ENCODE data around the gene CD47. TPM values are rescaled to one million over a fixed set of nuclear protein-coding genes. Genes with fewer than 3 reads are reported as not detected.

The CD47 gene
- total and polyA plus RNA-seq, 12 donors = 24.2 to 108 (median 70.0) TPM

DNA sequence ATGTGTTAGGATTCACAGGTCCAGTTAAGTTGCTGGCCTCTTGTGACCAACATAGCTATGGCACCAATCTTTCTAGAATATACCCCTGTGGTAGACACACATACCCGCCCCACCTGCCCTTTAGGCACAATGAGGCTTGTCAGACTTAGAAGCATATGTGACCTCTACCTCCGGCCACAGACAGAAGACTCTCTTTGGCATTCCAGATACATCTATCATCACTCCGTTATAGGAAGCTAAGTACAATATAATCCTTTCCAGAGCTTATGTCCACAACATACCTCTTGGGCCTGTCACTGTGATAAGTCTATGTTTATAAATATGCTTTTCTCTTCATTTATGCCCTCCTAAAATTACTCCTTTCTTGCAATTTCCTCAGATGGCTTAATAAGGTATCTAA, 39.8 kb downstream of the CD47 start:
- TF ChIP-seq POLR2A (IDR thresholded peaks at IDR 0.05) (no peak), CTCF (IDR thresholded peaks at IDR 0.05) (no peak)
- DNase-seq = no peak
- H3K9me3 ChIP-seq (replicated peaks in 1 of 3) = peaks cover 0 to 4% (median 0%) of the 10 kb centered on the region in 3 donors
- no peaks in the 10 kb centered on the region for H3K4me1 ChIP-seq (replicated peaks in 1 of 2)
- H3K4me3 ChIP-seq = no peak overlapping the region
- H3K27ac ChIP-seq = no peak overlapping the region
- WGBS, 4 donors = 91 to 98% (median 96%) methylated on average over 3 of the region's 3 CpGs
- no peaks in the 10 kb centered on the region for H3K36me3 ChIP-seq (replicated peaks in 1 of 2)
- H3K27me3 ChIP-seq = no peaks in the 10 kb centered on the region
- intact Hi-C loops (cut with DNase I) = no loop called here

- 90 to 96% (median 95%) methylated on average over 1 of the region's 1 CpG for WGBS, 4 donors
- Histone ChIP-seq H3K36me3 (replicated peaks in 1 of 2) (no peaks in the 10 kb centered on the region), H3K27me3 (no peaks in the 10 kb centered on the region), H3K9me3 (replicated peaks in 1 of 3) (peaks cover 0 to 4% (median 0%) of the 10 kb centered on the region in 3 donors), H3K4me3 (no peak overlapping the region), H3K4me1 (replicated peaks in 1 of 2) (no peaks in the 10 kb centered on the region), H3K27ac (no peak overlapping the region)
- intact Hi-C loops (cut with DNase I) = no loop called here
- TF ChIP-seq POLR2A (IDR thresholded peaks at IDR 0.05) (no peak), CTCF (IDR thresholded peaks at IDR 0.05) (no peak)
- no peak for DNase-seq
Observed at GRCh38 chr3:108047987-108048386, 42.8 kb downstream of the CD47 start.

- Histone ChIP-seq H3K9me3 (replicated peaks in 1 of 3) (peaks cover 0 to 4% (median 0%) of the 10 kb centered on the region in 3 donors), H3K36me3 (replicated peaks in 1 of 2) (peaks cover 0 to 4% of the 10 kb centered on the region in 2 donors), H3K27ac (no peak overlapping the region), H3K4me3 (no peak overlapping the region), H3K27me3 (no peaks in the 10 kb centered on the region), H3K4me1 (replicated peaks in 1 of 2) (no peaks in the 10 kb centered on the region)
- TF ChIP-seq POLR2A (IDR thresholded peaks at IDR 0.05) = no peak
- TF ChIP-seq CTCF (IDR thresholded peaks at IDR 0.05) = no peak
- intact Hi-C loops (cut with DNase I) = no loop called here
- DNase-seq = no peak
- 87 to 96% (median 91%) methylated on average over 1 of the region's 1 CpG for WGBS, 4 donors
Observed at GRCh38 chr3:108046247-108046646, 44.6 kb downstream of the CD47 start.

GRCh38 chr3:108044699-108045098, 46.1 kb downstream of the CD47 start:
- H3K4me3 ChIP-seq = no peak overlapping the region
- TF ChIP-seq CTCF (IDR thresholded peaks at IDR 0.05) = no peak
- no peak for TF ChIP-seq POLR2A (IDR thresholded peaks at IDR 0.05)

More at GRCh38 chr3:108044699-108045098, 46.1 kb downstream of the CD47 start:
- Histone ChIP-seq H3K36me3 (replicated peaks in 1 of 2) (peaks cover 0 to 4% of the 10 kb centered on the region in 2 donors), H3K9me3 (replicated peaks in 1 of 3) (peaks cover 0 to 4% (median 0%) of the 10 kb centered on the region in 3 donors), H3K4me1 (replicated peaks in 1 of 2) (no peaks in the 10 kb centered on the region), H3K27ac (no peak overlapping the region), H3K27me3 (no peaks in the 10 kb centered on the region)
- intact Hi-C loops (cut with DNase I) = no loop called here
- DNase-seq = no peak
